ENCODE data around the gene PTPRR. TPM values are rescaled to one million over a fixed set of nuclear protein-coding genes. Genes with fewer than 3 reads are reported as not detected.

PTPRR gene
- total and polyA plus RNA-seq, 2 of the 13 experiments (the other 11 are each of a cell fraction or from before 2014, with no cell fraction given), result not detected

- Histone ChIP-seq H3K4me2 (ENCODE audit: low read depth, low read length) (no peak overlapping the region), H3K27me3 (ENCODE audit: control insufficient read depth in 1 of 2, insufficient read depth in 2 of 2, low read length in 2 of 2) (no peaks in the 10 kb centered on the region), H3K4me3 (replicated peaks in 1 of 3; ENCODE audit: insufficient read depth in 1 of 3, low read depth in 2 of 3, low read length in 3 of 3) (no peak overlapping the region), H3K4me1 (ENCODE audit: insufficient read depth, low read length) (no peaks in the 10 kb centered on the region), H3K27ac (ENCODE audit: extremely low read length, insufficient read depth, low read length) (no peak overlapping the region), H3K79me2 (ENCODE audit: insufficient read depth, low read length) (no peaks in the 10 kb centered on the region), H3K9ac (ENCODE audit: insufficient read depth, low read depth, low read length) (no peak overlapping the region), H3K9me3 (ENCODE audit: low read length) (no peaks in the 10 kb centered on the region), H4K20me1 (ENCODE audit: insufficient read depth, low read length) (no peaks in the 10 kb centered on the region), H3K36me3 (replicated peaks in 1 of 2; ENCODE audit: control insufficient read depth in 1 of 2, insufficient read depth in 2 of 2, low read length in 2 of 2) (no peaks in the 10 kb centered on the region), H2AFZ (ENCODE audit: low read length) (no peak overlapping the region)
- DNase-seq (ENCODE audit: low spot score) (no peak), FAIRE-seq (no peak), ATAC-seq (no peak)
- in situ Hi-C loops (cut with HindIII; ENCODE audit: extremely low pct_ligation_motif_present, low pct_unique_long_range_greater_than_20kb), result no loop called here
- intact Hi-C loops (cut with micrococcal nuclease; ENCODE audit: unreplicated experiment), result no loop called here
- ChIA-PET POLR2A (no interaction called here), CTCF (ENCODE audit: low intra/inter-chr PET ratio, low total read pairs) (no interaction called here)
- WGBS (ENCODE audit: low lambda C conversion rate), result 25% methylated on average over 2 of the region's 2 CpGs
- TF ChIP-seq MAFF (IDR thresholded peaks at IDR 0.05; ENCODE audit: low read depth, low read length) (peak; percentile 37; the same call in 1 of the 2 replicates), THYN1 (CRISPR knock-in tag; IDR thresholded peaks at IDR 0.05; ENCODE audit: borderline replicate concordance, low read depth) (no peak), SOX6 (IDR thresholded peaks at IDR 0.05) (no peak), SOX6 (CRISPR knock-in tag; IDR thresholded peaks at IDR 0.05) (no peak), MAFK (conservative IDR thresholded peaks at IDR 0.05 in 1 of 2, IDR thresholded peaks at IDR 0.05 in 1 of 2; ENCODE audit: low read length in 2 of 2) (peak; percentile 31 to 70; a peak in 3 of 4 replicates), ZFP91 (CRISPR knock-in tag; IDR thresholded peaks at IDR 0.05; ENCODE audit: borderline replicate concordance) (no peak), ZNF430 (CRISPR knock-in tag; IDR thresholded peaks at IDR 0.05) (no peak), CCDC6 (CRISPR knock-in tag; IDR thresholded peaks at IDR 0.05) (no peak), RAD21 (CRISPR knock-in tag; IDR thresholded peaks at IDR 0.05) (no peak)
- no TSS peak for BruUV-seq (replicated peaks)
These were observed 253.3 kb downstream of the PTPRR start for GRCh38 chr12:70667253-70667652.

Data from HepG2 (cell line).